Measurements from ENCODE around the gene HDAC1. TPM values are rescaled to one million over a fixed set of nuclear protein-coding genes. Genes with fewer than 3 reads are reported as not detected.
"Not testable (repeated sequence)": the region's sequence is repeated elsewhere in the genome, so short reads cannot be mapped to it uniquely, and the experiment has no call there.

The HDAC1 gene
- total RNA-seq, result 32.3 TPM
- long read RNA-seq, transcript HDAC1-201 (14 exons, 2,124 nt), result major isoform, 102 of 148 reads
- long read RNA-seq, partial matches to known transcripts, result 38 of 148 reads
- long read RNA-seq, other reads (novel, unspliced or antisense), result 8 of 148 reads

- DNase-seq (ENCODE audit: low spot score), result peak; percentile 97
These were observed at the start of gene HDAC1 for GRCh38 chr1:32291708-32292538. Gene HDAC1 (plus strand): TSS chr1:32292083. CDS start chr1:32292170, 87 bp downstream.

GRCh38 chr1:32242341-32242851 is 49.5 kb upstream of the HDAC1 start:
- DNase-seq (ENCODE audit: low spot score), result no peak

GRCh38 chr1:32246888-32247273 is 45.0 kb upstream of the HDAC1 start, which contains the start of gene FAM167B:
Gene FAM167B (plus strand): TSS chr1:32247222. CDS start chr1:32247422, 200 bp downstream.
- no peak for DNase-seq (ENCODE audit: low spot score)

- DNase-seq (ENCODE audit: low spot score), result no peak
These were observed 44.4 kb upstream of the HDAC1 start for GRCh38 chr1:32247452-32247851.

GRCh38 chr1:32247983-32248889 is 43.6 kb upstream of the HDAC1 start:
- DNase-seq (ENCODE audit: low spot score), result peak; percentile 94

- no peak for DNase-seq (ENCODE audit: low spot score)
These were observed 41.9 kb upstream of the HDAC1 start for GRCh38 chr1:32249831-32250525.

- DNase-seq (ENCODE audit: low spot score), result no peak
These were observed 40.8 kb upstream of the HDAC1 start, which contains the start of gene LCK for GRCh38 chr1:32250893-32251716. Gene LCK (plus strand): TSS chr1:32251265. CDS start chr1:32274330, 23,065 bp downstream.

GRCh38 chr1:32255072-32256071 is 36.5 kb upstream of the HDAC1 start:
- DNase-seq (ENCODE audit: low spot score), result no peak

GRCh38 chr1:32256473-32257226 is 35.2 kb upstream of the HDAC1 start:
- no peak for DNase-seq (ENCODE audit: low spot score)

- no peak for DNase-seq (ENCODE audit: low spot score)
These were observed 34.7 kb upstream of the HDAC1 start for GRCh38 chr1:32257227-32257508.

- not testable (repeated sequence) for DNase-seq (ENCODE audit: low spot score)
These were observed 28.7 kb upstream of the HDAC1 start for GRCh38 chr1:32263236-32263593.

- no peak for DNase-seq (ENCODE audit: low spot score)
These were observed 28.1 kb upstream of the HDAC1 start for GRCh38 chr1:32263744-32264143.

GRCh38 chr1:32265846-32266245 is 26.0 kb upstream of the HDAC1 start:
- no peak for DNase-seq (ENCODE audit: low spot score)

- no peak for DNase-seq (ENCODE audit: low spot score)
These were observed 24.8 kb upstream of the HDAC1 start for GRCh38 chr1:32266921-32267591.

- no peak for DNase-seq (ENCODE audit: low spot score)
These were observed 22.1 kb upstream of the HDAC1 start for GRCh38 chr1:32269744-32270143.

GRCh38 chr1:32272557-32273390 is 19.1 kb upstream of the HDAC1 start:
- DNase-seq (ENCODE audit: low spot score), result no peak
